ENCODE data around the gene ZNF83.
A peak's percentile ranks its signal among the peaks of the same experiment; 100 is the strongest.
"Not testable (repeated sequence)": the region's sequence is repeated elsewhere in the genome, so short reads cannot be mapped to it uniquely, and the experiment has no call there.

Gene ZNF83

GRCh38 chr19:52638601-52639000 is 446 bp upstream of the ZNF83 start:
- DNase-seq: no peak

GRCh38 chr19:52635786-52636570 is 2.2 kb downstream of the ZNF83 start:
- DNase-seq: no peak

- not testable (repeated sequence) for DNase-seq
Measured at GRCh38 chr19:52627441-52627840, 10.7 kb downstream of the ZNF83 start.

GRCh38 chr19:52626915-52627314 is 11.2 kb downstream of the ZNF83 start:
- DNase-seq: no peak

- DNase-seq: peak; percentile 12
Measured at GRCh38 chr19:52622261-52622660, 15.9 kb downstream of the ZNF83 start.

- no peak for DNase-seq
Measured at GRCh38 chr19:52621376-52621775, 16.8 kb downstream of the ZNF83 start.

- DNase-seq: no peak
Measured at GRCh38 chr19:52613299-52613906, 24.8 kb downstream of the ZNF83 start.

GRCh38 chr19:52603558-52604207 is 34.5 kb downstream of the ZNF83 start:
- no peak for DNase-seq

- no peak for DNase-seq
Measured at GRCh38 chr19:52602941-52603340, 35.2 kb downstream of the ZNF83 start.

- not testable (repeated sequence) for DNase-seq
Measured at GRCh38 chr19:52601974-52602366, 36.2 kb downstream of the ZNF83 start.

GRCh38 chr19:52601025-52601973 is 36.9 kb downstream of the ZNF83 start:
- DNase-seq: peak; percentile 97

- peak; percentile 46 for DNase-seq
Measured at GRCh38 chr19:52600639-52601024, 37.5 kb downstream of the ZNF83 start.

GRCh38 chr19:52599241-52599640 is 38.9 kb downstream of the ZNF83 start:
- no peak for DNase-seq

- not testable (repeated sequence) for DNase-seq
Measured at GRCh38 chr19:52593441-52593840, 44.7 kb downstream of the ZNF83 start.

GRCh38 chr19:52592301-52592700 is 45.9 kb downstream of the ZNF83 start:
- DNase-seq: no peak

- DNase-seq: peak; percentile 15
Measured at GRCh38 chr19:52590728-52591127, 47.4 kb downstream of the ZNF83 start.

GRCh38 chr19:52585604-52586003 is 52.6 kb downstream of the ZNF83 start:
- DNase-seq: no peak

- no peak for DNase-seq
Measured at GRCh38 chr19:52584736-52585440, 53.3 kb downstream of the ZNF83 start.

GRCh38 chr19:52570000-52570861 is 67.9 kb downstream of the ZNF83 start, which contains the start of gene ZNF701:
TSS of gene ZNF701 (plus strand) at chr19:52570287. CDS start at chr19:52574148, 3,861 bp downstream.
- peak; percentile 95 for DNase-seq

GRCh38 chr19:52569638-52569999 is 68.5 kb downstream of the ZNF83 start:
- not testable (repeated sequence) for DNase-seq

GRCh38 chr19:52567921-52568320 is 70.2 kb downstream of the ZNF83 start:
- no peak for DNase-seq

Data from CD4-positive, alpha-beta T cell treated with Interleukin-17A for 4 hours (primary cell).